ENCODE results near the gene GUCA2A.

- TF ChIP-seq ELF4 (IDR thresholded peaks at IDR 0.05) (no peak), PKNOX1 (IDR thresholded peaks at IDR 0.05) (no peak), SUZ12 (IDR thresholded peaks at IDR 0.05) (no peak), TARDBP (IDR thresholded peaks at IDR 0.05) (no peak), BHLHE40 (IDR thresholded peaks at IDR 0.05; ENCODE audit: borderline replicate concordance) (no peak), SP1 (IDR thresholded peaks at IDR 0.05) (no peak), FOXA1 (IDR thresholded peaks at IDR 0.05) (no peak), NFRKB (IDR thresholded peaks at IDR 0.05) (no peak)
These were observed 3.8 kb upstream of the GUCA2A start for GRCh38 chr1:42168391-42168670.
